Islet precursor cell (in vitro differentiated cells): ENCODE measurements around the gene HOXB5.

Experiments
- DNase-seq: peaks from one replicate; pipeline ENCODE4 v3.0.0-alpha.2; 2018

Gene HOXB5

DNA sequence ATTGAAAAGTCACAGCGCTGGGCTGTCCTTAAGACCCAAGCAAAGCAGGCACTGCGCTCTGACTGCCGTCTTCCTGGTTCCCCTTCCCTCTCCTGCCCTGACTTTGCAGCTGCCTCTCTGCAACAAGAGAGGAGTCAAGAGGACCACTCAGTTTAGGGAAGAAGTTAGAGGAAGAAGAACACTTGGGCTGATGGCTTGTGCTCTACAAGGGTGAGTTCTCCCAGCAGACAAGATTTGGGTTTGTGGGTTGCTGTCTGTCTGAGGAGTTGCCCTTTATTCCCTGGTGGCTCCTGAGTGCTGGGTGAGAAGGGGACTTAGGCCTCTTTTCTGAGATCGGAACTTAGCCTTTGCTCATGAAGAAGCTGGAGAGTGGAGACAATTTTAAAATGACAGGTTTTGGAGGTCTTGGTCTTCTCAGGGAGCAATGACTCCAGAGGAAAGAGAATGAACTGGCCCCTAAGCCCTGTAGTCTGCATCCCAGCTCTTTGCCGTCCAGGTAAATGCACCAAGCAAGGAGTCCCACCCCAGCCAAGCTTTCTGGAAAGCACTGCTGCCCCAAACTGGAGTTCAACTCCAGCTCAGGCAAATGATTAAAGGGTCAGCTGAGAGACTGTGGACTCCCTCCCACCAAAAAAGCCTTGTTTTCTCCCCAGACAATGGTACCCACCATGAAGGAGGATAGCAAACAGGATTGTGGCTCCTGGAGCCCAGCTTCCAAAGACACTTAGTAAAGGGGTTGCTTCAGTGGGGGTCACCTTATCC, 35.3 kb upstream of the HOXB5 start:
- peak; percentile 56 for DNase-seq

DNA sequence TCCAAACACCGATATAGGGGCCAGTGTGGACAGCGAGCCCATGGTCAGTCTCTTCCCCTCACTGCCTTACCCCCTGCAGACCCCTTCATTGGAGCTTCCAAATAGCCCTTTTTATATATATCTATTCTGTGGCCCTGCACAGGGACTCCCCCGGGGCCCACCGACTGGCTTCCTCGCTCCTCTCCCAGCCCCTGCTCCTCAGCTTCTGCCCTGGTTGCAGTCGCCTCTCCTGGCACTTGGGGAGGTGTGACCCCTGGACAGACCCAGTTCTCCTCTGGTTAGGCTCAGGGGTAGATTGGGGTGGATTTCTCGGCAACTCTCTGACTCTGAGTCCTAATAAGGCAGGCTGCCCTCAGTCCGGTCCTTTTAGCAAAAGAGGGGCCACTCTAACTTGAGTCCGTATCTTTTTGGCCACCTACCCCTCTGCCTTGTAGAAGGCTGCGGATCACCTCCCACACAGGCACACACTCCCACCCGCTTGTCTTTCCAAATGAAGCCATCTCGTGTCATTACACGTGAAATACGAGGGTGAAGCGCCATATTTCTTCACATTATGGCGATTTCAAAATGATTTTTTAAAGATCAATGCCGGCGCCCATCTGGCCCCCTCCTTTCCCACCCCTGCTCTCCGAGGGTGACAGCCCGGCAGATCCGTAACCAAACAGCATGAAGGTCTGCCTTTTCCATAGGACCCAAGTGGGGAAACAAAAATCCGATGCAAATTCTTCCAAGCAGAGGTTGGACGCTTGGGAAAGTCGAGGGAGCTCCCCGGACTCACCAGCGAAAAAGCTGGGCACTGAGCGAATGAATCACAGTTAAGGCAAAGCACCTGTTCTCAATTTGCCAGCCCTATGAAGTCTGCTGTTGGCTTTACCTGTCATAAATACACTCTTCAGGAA, 34.3 kb upstream of the HOXB5 start:
- peak; percentile 48 for DNase-seq

DNA sequence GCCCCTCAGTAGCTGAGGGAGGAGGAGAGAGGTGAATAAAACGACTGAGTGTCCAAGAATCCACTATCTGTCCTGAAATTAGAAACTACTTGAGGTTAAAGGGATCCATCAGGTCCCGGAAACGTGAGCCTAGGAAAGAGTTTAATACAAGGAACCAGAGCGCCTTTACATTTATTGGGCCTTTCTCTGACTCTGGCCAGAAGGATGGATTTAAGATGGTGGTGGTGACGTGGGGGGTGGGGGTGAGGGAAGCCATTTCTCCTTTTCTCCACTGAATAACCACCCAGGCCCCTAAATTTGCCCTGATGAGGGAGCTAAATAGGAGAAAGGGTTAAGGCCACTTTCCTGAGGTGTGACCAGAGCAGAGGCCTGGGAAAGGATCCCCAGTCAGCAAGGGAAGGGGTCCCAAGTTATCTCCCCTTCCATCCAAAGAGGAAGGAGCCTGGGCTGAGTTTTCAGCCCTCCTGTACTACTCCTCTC, 33.6 kb upstream of the HOXB5 start:
- DNase-seq = no peak

DNA sequence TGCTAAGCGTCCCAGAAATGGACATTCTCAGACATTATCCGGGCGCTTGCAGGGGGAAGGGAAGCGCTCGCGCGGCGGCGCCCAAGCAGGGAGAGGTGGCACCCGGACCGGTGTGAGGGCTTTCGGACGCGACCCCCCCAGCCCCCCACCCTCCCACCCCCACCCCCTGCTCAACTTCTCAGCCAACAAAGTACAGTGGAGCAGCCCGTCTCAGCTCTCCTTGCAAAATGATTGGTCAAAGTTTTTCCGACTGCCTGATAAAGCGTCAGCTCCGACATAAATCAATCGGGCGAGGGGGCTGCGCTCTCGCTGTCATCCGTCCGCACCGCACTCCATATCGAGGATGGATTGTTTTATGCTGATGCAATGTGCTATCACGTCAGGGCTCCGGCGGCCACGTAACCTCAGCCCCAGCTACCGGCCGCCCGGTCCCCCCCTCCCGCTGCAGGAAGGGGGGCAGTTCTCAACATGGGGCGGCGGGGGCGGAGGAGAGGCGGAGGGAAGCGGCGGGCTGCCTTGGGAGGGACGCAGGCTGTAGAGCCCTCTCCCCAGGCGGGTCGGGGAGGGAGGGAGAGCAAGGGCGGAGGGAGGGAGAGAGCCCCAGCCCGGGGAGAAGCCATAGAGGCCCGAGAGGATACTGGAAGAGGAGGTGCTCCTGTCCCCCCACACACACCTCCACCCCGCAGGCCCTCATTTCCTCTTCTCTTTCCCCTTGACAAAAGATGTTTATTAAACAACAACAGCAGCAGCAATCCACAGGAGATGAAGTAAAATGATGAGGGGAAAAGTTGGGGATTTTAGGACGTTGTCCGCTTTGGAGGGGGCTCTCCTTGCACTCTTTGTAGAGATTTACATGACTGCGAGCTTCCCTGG, 32.9 kb upstream of the HOXB5 start, which contains the start of gene HOXB9:
HOXB9 (minus strand) TSS at position 114 of the 873 bp plus-strand sequence; CDS start at position 25, 89 bp downstream.
- DNase-seq = peak; percentile 87

DNA sequence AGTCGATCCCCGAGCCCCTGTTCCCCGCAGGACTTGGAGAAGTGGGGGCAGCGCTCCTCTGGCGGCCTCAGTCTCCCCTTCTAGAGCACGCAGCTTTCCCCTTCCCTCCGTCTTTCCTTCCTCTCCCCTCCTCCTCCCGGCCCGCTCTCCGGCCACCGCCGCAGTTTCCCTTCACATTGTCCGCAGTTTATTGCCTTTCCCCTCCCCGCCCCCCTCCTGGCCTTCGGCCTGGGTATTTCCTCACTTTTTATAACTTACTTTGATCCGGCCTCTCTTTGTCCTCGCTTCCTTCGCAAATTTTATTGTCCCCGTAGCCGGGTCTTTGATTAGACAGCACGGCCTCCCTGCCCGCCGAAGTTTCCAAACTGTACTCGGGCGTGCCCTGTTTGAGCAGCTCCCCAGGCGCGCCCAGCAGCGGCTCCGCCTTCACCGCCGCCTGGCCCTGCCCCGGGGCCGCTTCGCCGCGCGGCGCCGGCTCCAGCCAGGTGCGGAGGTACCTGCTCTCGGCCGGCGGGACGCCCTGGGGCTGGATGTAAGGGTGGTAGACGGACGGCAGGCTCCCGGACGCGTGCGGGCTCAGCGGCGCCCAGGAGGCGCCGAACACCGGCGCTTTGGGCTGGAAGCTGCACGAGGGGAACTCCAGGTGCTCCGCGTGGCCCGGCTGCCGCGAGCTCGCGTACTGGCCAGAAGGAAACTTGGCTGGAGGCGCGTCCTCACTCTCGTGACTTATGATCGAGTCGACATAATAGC, 32.1 kb upstream of the HOXB5 start:
- DNase-seq = peak; percentile 90

DNA sequence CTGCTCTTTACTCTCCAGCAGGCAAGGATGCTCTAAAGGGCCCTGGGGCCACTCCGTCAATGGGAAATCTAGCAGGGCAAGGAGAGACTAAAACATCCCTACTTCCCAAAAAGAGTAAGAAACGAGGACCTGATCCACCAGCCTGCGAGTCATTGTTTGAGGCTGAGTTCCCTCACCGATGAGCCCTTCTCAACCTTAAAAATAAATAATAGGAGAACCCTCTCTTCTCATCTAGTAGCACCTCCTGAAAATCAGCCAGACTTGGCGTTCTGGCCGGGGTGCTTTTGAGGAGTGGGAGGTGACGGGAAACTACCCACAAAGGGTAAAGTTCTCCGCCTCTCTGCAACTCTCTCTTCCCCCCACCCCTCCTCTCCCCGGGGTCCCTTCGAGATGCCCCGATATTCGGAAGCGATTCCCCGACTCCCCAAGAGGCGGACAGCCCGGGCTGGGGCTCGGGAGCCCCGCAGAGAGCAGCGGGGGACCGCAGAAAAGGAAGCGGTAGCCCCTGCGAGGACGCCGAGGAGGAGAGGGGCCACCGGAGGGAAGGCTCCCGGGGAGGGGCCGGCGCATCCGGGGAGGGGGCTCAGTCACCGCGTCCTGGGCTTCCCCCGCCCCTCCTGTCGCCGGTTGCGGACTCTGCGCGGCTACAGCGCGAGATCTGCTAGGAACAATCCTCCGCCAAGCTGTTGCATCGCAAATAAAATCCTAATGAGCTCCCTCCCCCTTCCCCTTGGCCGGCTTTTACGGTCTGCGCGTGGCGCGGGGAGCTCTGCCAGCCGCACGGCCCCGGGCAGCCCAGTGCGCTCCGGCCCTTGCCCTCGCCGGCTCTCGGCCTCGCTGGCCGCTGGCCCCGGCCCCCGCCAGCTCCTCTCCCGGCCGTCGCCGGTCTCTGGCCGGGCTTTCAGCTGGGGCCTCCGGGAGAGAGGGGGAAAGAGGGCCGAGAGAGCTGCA, 31.2 kb upstream of the HOXB5 start:
- DNase-seq = peak; percentile 82

DNA sequence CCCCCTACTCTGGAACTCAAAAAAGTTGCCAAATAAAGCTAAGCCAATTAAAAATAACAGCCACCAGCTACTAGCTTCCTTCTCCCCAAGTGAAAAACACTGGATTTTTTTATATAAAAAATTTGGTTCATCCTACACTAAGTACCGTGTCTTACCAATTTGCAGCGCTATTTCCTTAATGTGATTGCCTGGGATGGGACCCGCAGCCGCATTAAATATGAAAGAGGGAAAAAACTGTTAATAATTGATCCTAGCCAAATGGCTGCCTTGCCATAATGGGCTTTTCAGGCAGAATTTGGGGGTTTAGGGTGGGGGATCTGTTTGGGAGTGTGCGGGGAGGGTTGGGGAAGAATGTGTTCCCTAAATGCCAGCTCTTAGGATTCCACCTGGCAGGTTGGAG, 30.5 kb upstream of the HOXB5 start:
- DNase-seq = no peak

DNA sequence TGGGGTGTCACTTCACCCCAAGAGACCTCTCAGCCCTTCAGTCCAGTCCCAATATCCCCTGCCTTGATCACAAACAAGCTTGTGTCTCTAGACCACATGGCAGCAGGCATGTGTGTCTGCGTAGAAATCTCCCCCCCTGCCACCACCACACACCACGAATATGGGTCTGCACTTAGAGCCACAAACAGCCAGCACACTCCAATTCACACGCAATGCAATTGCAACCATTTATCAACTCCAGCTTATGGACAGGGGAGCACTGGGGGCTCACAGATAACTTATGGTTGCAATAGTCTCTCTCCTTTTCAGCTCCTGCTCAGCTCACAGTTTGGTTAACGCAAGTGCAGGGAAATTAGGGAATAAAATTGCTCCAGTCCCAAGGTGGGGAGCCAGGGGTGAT, 30.0 kb upstream of the HOXB5 start:
- DNase-seq = no peak

DNA sequence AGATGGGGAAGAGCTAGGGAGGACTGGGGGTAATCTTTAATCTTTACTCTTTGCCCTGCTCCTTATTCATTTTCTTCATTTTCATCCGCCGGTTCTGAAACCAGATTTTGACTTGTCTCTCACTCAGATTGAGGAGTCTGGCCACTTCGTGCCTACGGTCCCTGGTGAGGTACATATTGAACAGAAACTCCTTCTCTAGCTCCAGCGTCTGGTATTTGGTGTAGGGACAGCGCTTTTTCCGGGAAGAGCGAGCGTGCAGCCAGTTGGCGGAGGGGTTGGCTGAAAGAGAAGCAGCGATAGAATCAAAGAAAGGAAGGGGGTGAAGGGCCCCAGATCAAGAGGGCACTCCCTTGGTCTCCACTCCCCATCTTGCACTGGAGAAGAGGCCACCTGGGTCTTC, 29.3 kb upstream of the HOXB5 start:
- no peak for DNase-seq

DNA sequence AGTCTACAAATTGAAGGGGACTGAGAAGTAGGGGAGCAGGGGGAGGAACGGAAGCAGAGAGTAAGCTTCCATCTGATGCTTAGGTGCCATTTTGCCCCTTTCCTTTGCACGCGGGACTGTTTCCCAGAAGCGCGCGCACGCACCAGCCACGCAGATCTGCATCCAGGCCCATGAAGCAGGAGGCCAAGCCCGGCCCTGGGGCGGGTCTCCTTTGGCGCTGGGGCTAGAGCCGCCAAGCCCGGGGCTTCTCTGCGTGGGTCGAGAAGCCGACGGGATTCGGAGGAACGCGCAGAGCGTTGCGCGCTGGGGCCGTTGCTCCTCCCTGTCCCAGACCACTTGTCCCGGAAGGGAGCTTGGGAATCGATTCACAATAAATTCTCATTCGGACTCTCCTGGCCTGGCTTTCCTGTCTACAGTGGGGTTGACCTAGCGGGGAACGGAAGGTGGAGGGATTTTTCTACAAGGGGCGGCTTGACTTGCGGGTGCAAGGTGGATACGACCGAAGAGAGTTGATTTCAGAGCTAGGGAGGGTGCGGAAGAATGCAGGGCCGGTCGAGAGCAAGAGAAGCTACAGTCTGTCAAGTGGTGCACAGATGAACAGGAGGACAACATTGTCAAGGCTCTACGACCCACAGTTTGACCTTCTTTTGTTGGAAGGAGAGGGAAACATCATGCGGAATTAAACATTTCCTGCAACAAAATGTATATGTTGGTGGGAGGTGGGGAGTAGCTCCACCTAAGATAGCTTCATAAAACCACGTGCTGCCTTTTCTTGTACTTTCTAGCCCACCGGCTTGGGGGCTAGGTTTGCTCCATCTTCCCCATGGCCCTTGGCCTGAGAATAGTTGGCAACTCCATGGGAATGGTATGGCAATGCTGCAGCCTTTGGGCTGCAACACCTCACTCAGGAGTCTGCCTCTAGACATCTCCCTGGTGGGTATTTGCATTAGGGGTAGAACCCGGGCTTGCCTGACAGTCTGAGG, 28.1 kb upstream of the HOXB5 start:
- peak; percentile 73 for DNase-seq

DNA sequence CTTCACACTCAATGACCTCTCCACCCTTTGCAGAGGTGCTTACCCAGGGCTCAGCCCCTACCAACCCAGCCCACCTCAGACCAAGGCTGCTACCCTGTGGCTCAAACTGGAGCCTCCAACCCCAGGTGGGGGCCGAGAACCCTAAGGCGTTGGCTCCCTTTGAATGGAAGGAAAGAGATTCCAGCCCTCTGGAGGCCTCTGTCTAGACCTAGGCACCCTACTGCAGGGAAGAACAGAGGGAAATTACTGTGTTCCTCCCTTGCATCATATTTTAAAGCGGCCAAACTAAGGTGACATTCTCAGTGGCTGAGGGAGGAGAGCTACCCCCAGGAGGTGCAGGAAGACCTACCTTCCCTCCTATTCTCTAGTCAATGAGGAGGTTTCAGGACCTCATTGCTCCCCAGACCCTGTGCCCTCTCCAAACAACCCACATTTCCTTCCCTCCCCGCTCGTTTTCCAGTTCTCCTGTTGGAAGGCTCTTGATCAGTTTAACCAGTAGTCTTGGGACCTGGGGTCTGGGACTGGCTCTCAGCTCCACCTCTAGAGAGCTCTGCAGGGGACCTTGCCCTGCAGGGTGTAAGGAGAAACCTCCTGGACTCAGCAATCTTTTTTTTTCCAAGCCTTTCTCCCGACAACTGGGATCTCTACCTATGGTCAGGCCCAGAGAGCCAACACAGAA, 27.0 kb upstream of the HOXB5 start:
- DNase-seq = no peak

DNA sequence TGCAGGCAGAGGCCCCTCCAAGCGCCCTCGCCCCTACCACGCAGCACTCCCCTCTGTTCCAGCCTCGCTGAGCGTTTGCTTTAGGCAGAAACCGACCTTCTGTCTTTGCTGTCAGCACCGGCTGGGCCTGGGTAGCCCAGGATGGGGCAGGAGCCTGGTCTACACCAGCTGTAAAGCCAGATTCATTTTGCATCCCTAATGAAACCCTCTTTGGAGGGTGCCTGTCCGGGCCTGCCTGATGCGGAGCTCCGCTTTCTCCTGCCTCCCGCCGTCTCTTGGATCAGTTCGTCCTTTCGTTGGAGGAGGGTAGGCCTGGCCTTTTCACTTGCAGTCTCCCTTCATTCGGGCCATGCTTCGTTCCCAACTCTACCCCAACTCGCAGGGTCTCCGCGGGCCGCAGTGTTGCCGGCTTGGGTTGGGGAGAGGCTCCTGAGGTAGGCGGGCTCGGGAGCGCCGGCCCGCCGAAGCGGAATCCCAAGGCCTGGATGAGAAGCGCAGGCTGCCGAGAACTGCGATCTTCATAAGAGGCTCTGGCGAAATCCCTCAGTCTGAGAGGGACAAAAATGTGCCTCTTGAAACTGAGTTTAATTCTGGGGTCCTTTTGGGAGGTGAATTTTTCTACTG, 26.4 kb upstream of the HOXB5 start:
- peak; percentile 75 for DNase-seq

DNA sequence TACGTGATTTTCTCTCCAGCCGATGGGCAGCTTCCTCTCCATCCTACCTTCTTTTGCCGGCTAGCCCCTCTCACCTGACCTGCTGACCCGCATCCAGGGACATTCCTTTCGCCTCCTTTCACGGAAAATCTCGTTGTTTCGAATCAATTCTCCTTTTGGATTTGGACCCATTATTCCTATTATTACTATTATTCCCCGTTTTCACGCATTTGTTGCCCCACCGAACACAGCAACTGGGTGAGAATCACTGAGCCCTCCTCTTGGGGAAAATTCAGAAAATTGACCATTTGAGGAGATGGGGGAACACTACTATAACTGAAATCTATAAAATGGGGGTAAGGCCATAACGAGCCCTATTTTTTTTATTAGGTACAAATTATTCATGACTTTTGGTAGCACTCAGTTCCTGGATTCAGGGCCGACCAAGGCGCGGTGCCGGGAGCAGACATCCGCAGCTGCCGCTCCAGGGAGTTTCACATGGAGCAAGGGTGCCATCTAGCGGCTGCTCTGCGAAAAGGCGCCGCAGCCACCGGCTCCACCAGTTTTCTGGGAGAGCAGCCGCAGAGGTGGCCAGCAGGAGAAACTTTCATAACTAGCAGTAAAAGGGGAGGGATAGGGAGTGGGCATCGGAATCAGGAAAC, 24.8 kb upstream of the HOXB5 start:
- peak; percentile 97 for DNase-seq

DNA sequence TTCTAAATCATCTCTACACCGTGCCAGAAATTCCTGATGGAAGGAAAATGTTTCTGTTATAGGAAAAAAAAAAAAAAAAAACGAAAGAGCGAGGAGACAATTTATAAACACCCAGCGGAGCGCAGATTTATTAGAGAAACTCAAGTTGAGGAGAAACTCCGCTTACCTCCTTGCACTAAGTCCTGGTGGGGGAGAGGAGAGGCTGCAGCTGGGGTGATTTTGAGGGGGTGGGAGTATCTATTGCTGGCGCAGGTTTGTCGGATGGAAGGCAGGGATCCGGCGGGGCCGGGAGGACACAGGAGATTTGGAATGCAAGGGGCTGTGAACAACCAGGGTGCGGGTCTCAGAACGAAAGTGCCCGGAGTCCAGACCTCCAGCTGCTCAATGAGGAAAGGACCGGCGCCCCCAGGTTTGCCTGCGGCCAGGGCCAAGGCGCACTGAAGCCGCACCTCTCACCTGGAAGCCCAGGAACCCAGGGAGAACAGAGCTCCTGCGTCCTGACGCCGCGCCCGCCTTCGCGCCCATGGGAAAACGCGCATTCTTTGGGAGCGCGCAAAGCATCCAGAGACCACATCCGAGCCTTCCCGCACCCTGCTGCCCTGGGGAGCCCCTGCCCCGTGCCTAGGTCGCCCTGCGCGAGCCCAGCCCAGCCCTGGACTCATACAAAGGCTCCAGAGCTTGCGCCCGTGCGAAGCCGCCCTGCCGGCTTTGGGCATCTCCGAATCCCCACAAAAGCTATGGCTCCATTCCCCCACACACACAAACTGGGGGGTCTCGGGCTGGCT, 24.1 kb upstream of the HOXB5 start:
- peak; percentile 72 for DNase-seq

DNA sequence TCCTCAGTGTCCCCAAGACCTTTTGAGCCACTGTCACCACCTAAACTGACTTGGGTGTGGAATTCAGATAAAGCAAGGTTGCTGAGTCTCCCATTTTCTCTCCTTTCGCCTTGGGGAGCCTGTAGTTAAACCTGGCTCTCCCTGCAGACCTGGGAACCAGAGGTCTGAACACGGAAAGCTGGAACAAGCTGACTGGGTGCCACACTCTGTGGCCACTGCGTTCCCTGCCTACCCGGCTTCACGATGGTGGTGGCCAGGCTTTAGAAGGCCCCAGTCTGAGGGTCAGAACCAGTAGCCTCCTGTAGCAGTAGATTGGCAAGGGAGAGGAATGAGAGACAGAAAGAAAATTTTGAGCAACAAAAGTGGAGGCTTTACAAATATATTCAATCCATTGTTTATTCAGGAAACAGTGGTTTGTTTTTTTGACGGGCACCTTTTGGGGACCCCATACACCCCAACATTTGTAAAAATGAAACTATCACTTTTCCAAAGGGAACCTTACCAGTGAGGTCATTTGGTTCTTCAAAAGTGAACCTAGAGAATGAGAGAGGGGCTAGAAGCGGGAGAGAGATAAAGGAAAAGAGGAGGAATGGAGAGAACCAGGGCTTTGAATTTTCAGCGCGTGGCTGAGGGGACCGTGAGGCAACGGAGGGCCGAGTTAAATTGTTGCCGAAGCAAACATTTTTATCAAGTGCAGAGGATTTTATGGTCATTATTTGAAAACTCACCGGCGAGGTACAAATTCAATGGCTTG, 23.3 kb upstream of the HOXB5 start:
- DNase-seq = no peak

DNA sequence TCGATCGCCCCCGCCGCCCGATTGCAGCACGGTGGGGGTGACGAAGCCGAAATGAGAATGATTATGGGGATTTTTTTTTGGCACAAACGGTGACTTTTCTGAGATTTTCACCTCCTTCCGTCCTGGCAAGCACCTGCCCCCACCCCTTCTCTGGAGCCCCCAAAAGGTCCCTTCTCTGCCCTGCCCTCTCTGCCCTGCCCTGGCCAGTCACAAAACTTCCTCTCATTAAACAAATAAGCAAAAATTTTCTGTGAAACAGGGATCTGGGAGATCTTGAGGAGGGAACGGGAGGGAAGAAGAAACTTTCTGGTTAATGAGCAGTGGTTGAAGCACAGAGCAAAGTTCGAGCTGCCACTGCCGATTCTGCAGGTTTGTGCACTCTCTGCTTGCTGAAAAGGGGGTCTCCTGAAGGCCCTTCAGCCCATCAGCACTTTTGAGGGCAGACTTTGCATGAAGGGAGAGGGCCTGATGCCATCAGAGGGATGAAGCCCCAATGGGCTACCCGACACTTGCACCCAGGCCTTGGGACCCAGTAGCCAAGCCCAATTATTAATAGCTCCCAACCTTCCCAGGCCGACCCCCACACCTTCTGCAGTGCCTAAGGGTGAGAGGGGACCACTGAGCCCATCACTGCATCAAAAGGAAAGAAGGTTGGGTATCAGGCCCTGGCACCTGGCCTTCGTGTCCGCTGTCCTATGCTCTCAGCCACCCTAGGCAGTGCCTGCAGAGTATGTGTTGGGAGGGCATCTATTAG, 22.6 kb upstream of the HOXB5 start:
- no peak for DNase-seq
